GM21360 (cell line): ENCODE results near the gene CNNM2.
"Not testable (repeated sequence)": the region's sequence is repeated elsewhere in the genome, so short reads cannot be mapped to it uniquely, and the experiment has no call there.

ENCODE experiments used
- ATAC-seq: cut with Tn5 transposase; IDR thresholded peaks from one replicate; pipeline ENCODE4 v1.9.1; 2021; ENCODE audit warnings: mild to moderate bottlenecking, moderate library complexity; ENCODE audit not compliant: unreplicated experiment

The CNNM2 gene

DNA sequence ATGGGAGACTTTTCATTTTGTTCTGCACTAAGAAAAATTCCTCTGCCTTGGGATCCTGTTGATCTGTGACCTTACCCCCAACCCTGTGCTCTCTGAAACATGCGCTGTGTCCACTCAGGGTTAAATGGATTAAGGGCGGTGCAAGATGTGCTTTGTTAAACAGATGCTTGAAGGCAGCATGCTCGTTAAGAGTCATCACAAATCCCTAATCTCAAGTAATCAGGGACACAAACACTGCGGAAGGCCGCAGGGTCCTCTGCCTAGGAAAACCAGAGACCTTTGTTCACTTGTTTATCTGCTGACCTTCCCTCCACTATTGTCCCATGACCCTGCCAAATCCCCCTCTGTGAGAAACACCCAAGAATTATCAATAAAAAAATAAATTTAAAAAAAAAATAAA is 212.1 kb downstream of the CNNM2 start:
- not testable (repeated sequence) for ATAC-seq

DNA sequence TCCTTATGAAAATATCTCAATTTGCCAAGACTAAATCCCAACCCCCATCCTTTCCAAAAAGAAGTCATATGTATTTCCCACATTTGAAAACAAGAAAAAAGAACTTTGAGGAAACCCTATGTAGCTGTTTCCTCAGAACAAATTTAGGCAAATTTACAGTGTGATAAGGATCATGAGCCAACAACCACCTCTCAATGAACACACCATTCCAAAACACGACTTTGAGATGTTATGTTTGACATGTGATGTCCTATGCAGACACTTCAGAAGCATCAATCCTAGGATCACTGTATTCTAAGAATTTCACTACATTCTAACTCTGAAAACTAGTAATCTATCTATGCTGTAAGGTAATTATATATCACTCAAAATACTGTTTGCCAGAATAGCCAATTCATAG is 212.8 kb downstream of the CNNM2 start:
- no peak for ATAC-seq

DNA sequence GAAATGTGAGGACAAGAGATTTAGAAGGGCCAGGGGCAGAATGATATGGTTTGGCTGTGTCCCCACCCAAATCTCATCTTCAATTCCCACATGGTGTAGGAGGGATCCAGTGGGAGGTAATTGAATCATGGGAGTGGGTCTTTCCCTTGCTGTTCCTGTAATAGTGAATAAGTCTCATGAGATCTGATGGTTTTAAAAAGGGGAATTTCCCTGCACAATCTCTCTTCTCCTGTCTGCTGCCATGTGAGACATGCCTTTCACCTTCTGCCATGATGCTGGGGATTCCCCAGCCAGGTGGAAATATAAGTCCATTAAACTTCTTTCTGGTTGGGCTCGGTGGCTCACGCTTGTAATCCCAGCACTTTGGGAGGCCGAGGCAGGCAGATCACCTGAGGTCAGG is 217.1 kb downstream of the CNNM2 start:
- ATAC-seq: not testable (repeated sequence)

DNA sequence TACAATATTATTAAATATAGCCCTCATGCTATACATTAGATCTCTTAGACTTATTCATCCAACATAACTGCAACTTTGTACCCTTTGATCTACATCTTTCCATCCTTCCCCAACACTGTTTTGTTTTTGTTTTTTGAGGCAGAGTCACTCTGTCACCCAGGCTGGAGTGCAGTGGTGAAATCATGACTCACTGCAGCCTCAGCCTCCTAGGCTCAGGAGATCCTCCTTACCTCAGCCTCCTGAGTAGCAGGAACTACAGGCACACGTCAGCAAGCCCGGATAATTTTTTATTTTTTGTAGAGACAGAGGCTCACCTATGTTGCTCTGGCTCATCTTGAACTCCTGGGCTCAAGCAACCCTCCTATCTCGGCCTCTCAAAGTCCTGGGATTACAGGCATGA is 221.7 kb downstream of the CNNM2 start:
- ATAC-seq: no peak
